NCI-H2227 treated with DMSO at 0.1 percent for 48 hours (cell line): ENCODE results near the gene CGB8.
"Not testable (repeated sequence)": the region's sequence is repeated elsewhere in the genome, so short reads cannot be mapped to it uniquely, and the experiment has no call there.

Experiments
- DNase-seq: peaks from one replicate; lab custom pipeline; 2025; lab: John Stamatoyannopoulos, UW

CGB8 gene

DNA sequence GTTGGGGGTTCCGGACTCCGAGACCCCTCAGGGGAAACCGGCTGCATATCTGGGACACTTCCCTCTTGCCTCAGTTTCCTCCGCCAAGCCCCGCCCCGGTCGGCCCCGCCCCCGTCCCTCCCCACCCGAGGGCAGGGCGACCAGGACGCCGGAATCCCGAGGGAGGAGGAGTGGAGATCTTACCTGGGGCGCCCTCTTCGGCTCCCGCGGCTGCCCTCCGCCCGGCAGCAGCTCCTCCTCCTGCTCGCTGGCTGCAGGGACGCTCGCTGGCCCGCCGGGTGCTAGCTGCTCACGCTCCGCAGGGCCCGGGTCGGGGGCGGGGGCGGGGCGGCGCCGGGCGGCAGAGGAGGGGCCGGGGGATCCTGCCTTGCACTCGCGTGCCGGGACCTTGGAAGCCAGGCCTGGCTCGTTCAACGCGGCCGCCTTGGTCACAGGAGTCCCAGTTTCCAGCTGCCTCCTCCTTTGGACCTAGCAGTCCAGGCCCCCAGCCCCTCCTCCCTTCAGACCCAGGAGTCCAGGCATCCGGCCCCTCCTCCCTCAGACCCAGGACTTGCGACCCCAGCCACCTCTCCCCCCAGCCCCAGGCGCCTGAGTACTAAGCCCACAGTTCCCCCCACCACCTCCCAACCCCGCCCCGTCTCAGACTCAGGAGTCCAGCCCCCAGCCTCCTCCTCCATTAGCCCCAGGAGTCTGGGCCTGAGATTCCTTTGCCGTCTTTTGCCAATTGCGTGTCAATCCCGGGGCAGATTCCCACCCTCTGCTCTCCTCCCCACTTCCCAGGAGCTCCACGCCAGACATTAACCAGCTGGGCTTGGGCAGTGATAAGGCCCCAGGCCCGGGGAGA, 16.1 kb upstream of the CGB8 start, which contains the start of gene NTF4:
Gene NTF4, minus strand, starts transcription at position 51 of the 844 bp plus-strand sequence. CDS start 2,821 bp downstream, outside the sequence.
- DNase-seq = no peak

- DNase-seq = no peak
Measured at GRCh38 chr19:49064029-49064629, 15.2 kb upstream of the CGB8 start.

- DNase-seq = no peak
Measured at GRCh38 chr19:49061445-49061844, 12.5 kb upstream of the CGB8 start.

- DNase-seq = no peak
Measured at GRCh38 chr19:49061000-49061399, 12.1 kb upstream of the CGB8 start.

- no peak for DNase-seq
Measured at GRCh38 chr19:49059053-49059452, 10.1 kb upstream of the CGB8 start.

DNA sequence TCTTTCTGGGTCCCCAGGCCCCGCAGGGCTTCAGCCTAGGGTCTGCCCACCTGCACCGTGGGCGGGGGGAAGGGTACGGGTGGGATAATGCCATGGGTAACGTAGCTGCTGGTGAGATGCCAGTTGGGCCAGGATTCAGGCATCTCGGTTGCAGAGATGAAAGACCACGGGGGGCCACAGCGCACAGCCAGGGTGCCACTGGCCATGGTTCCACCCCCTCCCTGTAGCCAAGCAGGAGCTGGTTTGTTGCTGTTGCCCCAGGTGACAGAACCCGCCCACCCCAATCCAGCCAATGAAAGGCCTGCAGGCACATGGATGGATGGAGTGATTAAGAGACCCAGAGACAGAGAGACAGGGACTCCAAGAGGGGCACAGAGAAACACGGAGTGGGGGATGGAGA, 9.7 kb upstream of the CGB8 start:
- DNase-seq = no peak

DNA sequence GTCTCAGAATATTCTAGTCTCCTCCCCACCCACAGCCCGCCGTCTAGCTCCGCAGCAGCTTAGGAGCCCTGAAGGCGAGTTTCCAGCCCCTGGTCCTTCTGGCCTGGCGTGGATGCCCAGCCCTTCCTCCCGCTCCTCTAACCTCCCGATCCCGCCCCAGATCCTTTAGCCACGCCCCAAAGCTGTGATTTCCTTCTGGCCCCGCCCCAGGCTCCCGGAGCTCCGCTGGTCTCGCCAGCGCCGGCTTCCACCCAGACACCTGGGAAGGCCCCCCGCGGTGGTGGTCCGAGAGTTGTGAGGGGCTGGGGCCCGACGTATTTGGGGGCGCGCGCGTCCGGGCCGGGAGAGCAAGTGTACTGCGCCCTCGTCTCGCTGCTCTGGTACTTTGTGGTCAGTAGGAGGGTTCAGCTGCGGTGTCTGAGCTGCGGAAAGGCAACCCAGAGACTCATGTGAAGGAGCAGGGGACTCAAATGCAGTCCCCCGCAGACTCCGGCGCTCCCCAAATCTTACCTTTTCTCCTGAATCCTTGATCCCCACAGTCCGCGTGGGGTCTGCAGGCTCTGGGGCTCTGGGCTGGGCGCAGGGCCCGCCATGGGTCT, 8.8 kb upstream of the CGB8 start, which contains the start of gene CGB7:
Gene CGB7, minus strand, starts transcription at position 114 of the 599 bp plus-strand sequence. CDS start 2,374 bp downstream, outside the sequence.
- DNase-seq = no peak

DNA sequence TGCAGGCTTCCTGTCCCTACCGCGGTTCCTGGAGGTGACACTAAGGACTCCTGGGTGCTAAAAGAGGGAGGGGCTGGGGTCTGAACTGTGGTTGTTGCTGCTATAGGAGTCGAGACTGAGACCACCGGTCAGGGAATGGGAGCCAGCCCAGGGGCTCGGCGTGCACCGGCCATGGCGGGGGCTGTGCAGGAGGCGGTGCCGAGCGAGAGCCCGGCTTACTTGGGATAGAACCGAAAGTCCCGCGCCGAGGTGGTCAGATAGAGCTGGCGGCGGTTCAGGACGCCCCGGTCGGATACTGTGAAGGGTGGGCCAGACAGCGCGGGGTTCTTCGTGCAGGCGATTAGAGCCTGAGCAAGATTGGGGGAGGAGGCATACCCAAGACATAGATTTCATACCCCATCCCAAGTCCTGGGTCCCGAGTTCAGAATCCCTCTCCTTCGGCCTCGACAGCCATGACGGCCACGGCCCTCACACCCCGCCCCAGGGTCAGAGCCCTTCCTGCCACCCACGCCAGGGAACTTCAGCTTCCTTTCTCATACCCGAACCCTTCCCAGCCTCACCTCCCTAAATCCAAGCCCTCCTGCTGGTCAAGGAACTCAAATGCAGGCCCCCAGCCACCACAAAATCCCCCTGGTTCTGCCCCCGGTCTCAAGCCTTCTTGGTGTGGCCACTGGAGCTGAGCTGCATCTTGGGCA, 8.1 kb upstream of the CGB8 start:
- not testable (repeated sequence) for DNase-seq

- no peak for DNase-seq
Measured at GRCh38 chr19:49056101-49056901, 7.4 kb upstream of the CGB8 start.

DNA sequence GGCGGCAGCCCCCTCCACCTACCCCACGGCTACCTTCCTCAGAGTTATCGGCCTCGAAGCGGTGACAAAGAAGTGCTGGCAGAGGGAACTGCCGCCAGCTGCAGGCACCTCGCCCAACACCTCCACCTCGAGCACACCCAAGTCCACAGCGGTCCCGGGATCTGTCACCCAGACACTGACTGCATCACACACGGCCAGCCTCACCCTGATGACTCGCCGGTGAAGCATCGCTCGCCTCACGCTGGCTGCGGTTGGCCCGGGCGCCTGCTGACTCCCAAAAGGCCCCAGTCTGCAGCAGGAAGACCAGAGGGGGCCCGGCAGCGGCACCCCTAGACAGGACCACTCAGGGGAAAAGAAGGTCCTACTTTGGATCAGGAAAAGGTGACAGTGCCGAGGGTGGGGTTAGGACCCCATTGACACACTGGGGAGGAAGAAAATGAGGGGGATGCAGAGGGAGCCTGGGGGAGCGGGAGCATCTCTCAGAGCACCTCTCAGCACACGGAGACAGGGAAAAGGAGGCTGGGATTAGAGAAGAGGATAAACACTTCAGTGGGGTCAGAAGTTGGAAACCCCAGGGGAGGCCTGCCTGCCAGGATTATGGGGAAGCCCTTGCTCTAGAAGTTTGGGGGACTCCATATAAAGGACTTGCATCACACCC, 1.6 kb upstream of the CGB8 start:
- DNase-seq = not testable (repeated sequence)

- DNase-seq = not testable (repeated sequence)
Measured at GRCh38 chr19:49049834-49050233, 923 bp upstream of the CGB8 start.

DNA sequence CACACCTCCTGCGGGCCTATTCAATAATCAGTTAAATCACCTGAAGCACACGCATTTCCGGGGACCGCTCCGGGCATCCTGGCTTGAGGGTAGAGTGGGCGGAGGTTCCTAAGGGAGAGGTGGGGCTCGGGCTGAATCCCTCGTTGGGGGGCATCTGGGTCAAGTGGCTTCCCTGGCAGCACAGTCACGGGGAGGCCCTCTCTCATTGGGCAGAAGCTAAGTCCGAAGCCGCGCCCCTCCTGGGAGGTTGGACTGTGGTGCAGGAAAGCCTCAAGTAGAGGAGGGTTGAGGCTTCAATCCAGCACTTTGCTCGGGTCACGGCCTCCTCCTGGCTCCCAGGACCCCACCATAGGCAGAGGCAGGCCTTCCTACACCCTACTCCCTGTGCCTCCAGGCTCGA, 5.4 kb downstream of the CGB8 start, which contains the start of gene CGB5:
Gene CGB5, plus strand, starts transcription at position 301 of the 400 bp plus-strand sequence. CDS start 362 bp downstream, outside the sequence.
- DNase-seq = not testable (repeated sequence)

DNA sequence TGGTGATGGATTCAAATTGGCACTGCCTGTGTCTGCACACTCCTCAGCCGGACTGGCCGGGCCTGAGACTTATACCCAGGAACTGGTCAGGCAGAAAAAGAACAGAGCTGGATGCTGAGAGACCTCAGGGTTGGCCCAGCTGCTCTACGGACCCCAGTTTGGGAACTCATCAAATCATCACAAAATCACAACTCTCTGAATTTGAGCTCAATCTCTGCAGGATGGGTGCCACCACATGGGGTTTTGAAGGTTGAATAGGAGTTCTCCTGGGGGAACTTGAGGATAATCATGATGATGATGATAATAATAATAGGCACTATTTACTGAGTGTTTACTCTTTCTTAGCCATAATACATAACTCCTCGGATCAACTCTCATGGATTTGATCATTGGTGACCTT, 6.2 kb downstream of the CGB8 start:
- DNase-seq = not testable (repeated sequence)

GRCh38 chr19:49042177-49042576, 6.7 kb downstream of the CGB8 start:
- no peak for DNase-seq

- not testable (repeated sequence) for DNase-seq
Measured at GRCh38 chr19:49039736-49040135, 9.2 kb downstream of the CGB8 start.

GRCh38 chr19:49038557-49039276, 10.2 kb downstream of the CGB8 start:
- not testable (repeated sequence) for DNase-seq

GRCh38 chr19:49038111-49038510, 10.8 kb downstream of the CGB8 start:
- DNase-seq = not testable (repeated sequence)

- DNase-seq = not testable (repeated sequence)
Measured at GRCh38 chr19:49036815-49037214, 12.1 kb downstream of the CGB8 start, which contains the start of gene CGB1. CGB1 (minus strand) TSS chr19:49036895; CDS start chr19:49036711, 184 bp downstream.

DNA sequence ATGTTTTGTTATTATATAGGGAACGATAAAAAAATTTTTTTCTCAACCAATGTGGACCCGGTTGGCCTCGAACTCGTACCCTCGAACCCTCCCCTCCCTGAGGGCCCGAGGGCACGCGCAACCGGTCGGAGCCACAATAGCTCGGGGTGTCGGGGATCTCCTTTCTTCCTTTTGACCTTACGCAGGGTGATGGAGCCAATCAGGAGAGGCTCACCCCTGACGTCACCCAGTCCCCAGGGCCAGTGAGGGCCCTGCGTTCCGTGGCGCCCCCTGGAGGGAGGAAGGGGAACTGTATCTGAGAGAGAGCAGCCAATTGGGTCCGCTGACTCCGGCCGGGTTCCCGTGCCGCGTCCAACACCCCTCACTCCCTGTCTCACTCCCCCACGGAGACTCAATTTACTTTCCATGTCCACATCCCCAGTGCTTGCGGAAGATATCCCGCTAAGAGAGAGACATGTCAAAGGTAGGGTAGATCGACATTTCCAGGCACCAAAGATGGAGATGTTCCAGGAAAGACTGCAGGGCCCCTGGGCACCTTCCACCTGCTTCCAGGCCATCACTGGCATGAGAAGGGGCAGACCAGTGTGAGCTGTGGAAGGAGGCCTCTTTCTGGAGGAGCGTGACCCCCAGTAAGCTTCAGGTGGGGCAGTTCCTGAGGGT, 17.1 kb downstream of the CGB8 start, which contains the start of gene CGB2:
Gene CGB2, plus strand, starts transcription at position 249 of the 660 bp plus-strand sequence. Its CDS starts 206 bp downstream, at position 455.
- not testable (repeated sequence) for DNase-seq
